ENCODE data around the gene MKNK1. TPM values are rescaled to one million over a fixed set of nuclear protein-coding genes. Genes with fewer than 3 reads are reported as not detected.

Gene MKNK1
- total and polyA plus RNA-seq, 2 of the 8 experiments (the other 6 are each of a cell fraction or from before 2014, with no cell fraction given), result 13.9 to 21.5 TPM

GRCh38 chr1:46569884-46570725 lies 34.0 kb downstream of the MKNK1 start (continued):
- no peak for TF ChIP-seq RXRA (IDR thresholded peaks at IDR 0.05; ENCODE audit: insufficient read depth, low read depth, low read length)
- no peak for TF ChIP-seq SP2 (IDR thresholded peaks at IDR 0.05; ENCODE audit: low read length)

Data from H1 (cell line).